ENCODE results near the gene EFL1. TPM values are rescaled to one million over a fixed set of nuclear protein-coding genes. Genes with fewer than 3 reads are reported as not detected.

The EFL1 gene
- total RNA-seq, 1 donor from 2014 or later: 18.1 TPM

GRCh38 chr15:82086243-82086995 lies 176.1 kb downstream of the EFL1 start:
- intact Hi-C loops (cut with micrococcal nuclease): no loop called here
- no peak for TF ChIP-seq CTCF (IDR thresholded peaks at IDR 0.05)

GRCh38 chr15:82081914-82082762 lies 180.4 kb downstream of the EFL1 start:
- H3K4me1 Mint-ChIP-seq: no peaks in the 10 kb centered on the region
- H3K36me3 Mint-ChIP-seq (ENCODE audit: low read depth): no peaks in the 10 kb centered on the region
- ATAC-seq (ENCODE audit: low read depth) (no peak), DNase-seq (no peak)
- ChIA-PET CTCF (no interaction called here), POLR2A (no interaction called here)
- H3K27ac Mint-ChIP-seq: no peak overlapping the region
- intact Hi-C loops (cut with micrococcal nuclease): no loop called here
- no peak for TF ChIP-seq CTCF (IDR thresholded peaks at IDR 0.05)
- peaks cover 15% of the 10 kb centered on the region for H3K27me3 Mint-ChIP-seq
- no peaks in the 10 kb centered on the region for H3K9me3 Mint-ChIP-seq
- no peak overlapping the region for H3K4me3 Mint-ChIP-seq

More at GRCh38 chr15:82086243-82086995, 176.1 kb downstream of the EFL1 start:
- H3K27me3 Mint-ChIP-seq: peaks cover 2% of the 10 kb centered on the region
- CTCF ChIA-PET: no interaction called here
- H3K27ac Mint-ChIP-seq: no peak overlapping the region
- POLR2A ChIA-PET: no interaction called here
- H3K4me3 Mint-ChIP-seq: no peak overlapping the region
- DNase-seq (no peak), ATAC-seq (ENCODE audit: low read depth) (no peak)
- H3K4me1 Mint-ChIP-seq: no peaks in the 10 kb centered on the region
- no peaks in the 10 kb centered on the region for H3K36me3 Mint-ChIP-seq (ENCODE audit: low read depth)
- no peaks in the 10 kb centered on the region for H3K9me3 Mint-ChIP-seq

DNA sequence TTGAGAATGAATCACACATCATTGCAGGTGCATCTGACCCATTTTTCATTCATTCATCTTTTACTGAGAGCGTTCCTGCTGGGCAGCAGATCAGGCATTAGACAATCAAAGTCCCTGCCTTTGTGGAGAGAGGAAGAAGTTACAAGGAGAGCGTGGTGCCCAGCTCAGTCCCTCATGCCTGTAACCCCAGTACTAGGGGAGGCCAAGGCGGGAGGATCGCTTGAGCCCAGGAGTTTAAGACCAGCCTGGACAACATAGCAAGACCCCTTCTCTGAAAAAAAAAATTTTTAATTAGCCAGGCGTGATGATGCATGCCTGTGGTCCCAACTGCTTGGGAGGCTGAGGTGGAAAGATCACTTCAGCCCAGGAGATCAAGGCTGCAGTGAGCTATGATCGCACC lies 181.8 kb downstream of the EFL1 start:
- Mint-ChIP-seq H3K27me3 (peaks cover 20% of the 10 kb centered on the region), H3K27ac (no peak overlapping the region), H3K36me3 (ENCODE audit: low read depth) (no peaks in the 10 kb centered on the region), H3K4me1 (no peaks in the 10 kb centered on the region), H3K9me3 (no peaks in the 10 kb centered on the region), H3K4me3 (no peak overlapping the region)
- no peak for TF ChIP-seq CTCF (IDR thresholded peaks at IDR 0.05)
- intact Hi-C loops (cut with micrococcal nuclease): no loop called here
- ATAC-seq (ENCODE audit: low read depth) (no peak), DNase-seq (no peak)
- ChIA-PET POLR2A (no interaction called here), CTCF (no interaction called here)

Other genes starting within 250 kb of the EFL1 start
- gene MEX3B, start 216.7 kb downstream of the EFL1 start, total RNA-seq: 0.12 and 0.31 TPM in 2 replicates
- gene SAXO2, start 84 bp upstream of the EFL1 start, total RNA-seq: 15.2 and 24.9 TPM in 2 replicates
- 1.2 and 1.4 TPM in 2 replicates for gene GOLGA6L10, start 86.7 kb upstream of the EFL1 start, total RNA-seq
- 2.0 and 2.4 TPM in 2 replicates for gene GOLGA6L9, start 167.1 kb upstream of the EFL1 start, total RNA-seq